ENCODE data around the gene KIF20B. TPM values are rescaled to one million over a fixed set of nuclear protein-coding genes. Genes with fewer than 3 reads are reported as not detected.

KIF20B gene
- total RNA-seq, 4 donors from 2014 or later, result 1.7 to 4.1 (median 2.7) TPM

GRCh38 chr10:89685936-89686335 is 15.5 kb upstream of the KIF20B start:
- DNase-seq (ENCODE audit: low spot score) (no peak), ATAC-seq (ENCODE audit: low FRiP score) (no peak)
- no peak for TF ChIP-seq CTCF (IDR thresholded peaks at IDR 0.05)

- ATAC-seq (ENCODE audit: low FRiP score) (no peak), DNase-seq (ENCODE audit: low spot score) (no peak)
Observed at GRCh38 chr10:89690027-89690426, 11.4 kb upstream of the KIF20B start.

GRCh38 chr10:89692416-89692815 is 9.0 kb upstream of the KIF20B start:
- ATAC-seq (ENCODE audit: low FRiP score), result no peak
- DNase-seq (ENCODE audit: low spot score), result no peak
- TF ChIP-seq CTCF (IDR thresholded peaks at IDR 0.05), result no peak

More at GRCh38 chr10:89690027-89690426, 11.4 kb upstream of the KIF20B start:
- TF ChIP-seq CTCF (IDR thresholded peaks at IDR 0.05), result no peak

- ATAC-seq (ENCODE audit: low FRiP score) (no peak), DNase-seq (ENCODE audit: low spot score) (no peak)
- TF ChIP-seq CTCF (IDR thresholded peaks at IDR 0.05), result no peak
Observed at GRCh38 chr10:89693176-89693575, 8.2 kb upstream of the KIF20B start.

- no peak for ATAC-seq (ENCODE audit: low FRiP score)
- DNase-seq (ENCODE audit: low spot score), result no peak
- TF ChIP-seq CTCF (IDR thresholded peaks at IDR 0.05), result no peak
Observed at GRCh38 chr10:89695307-89695706, 6.1 kb upstream of the KIF20B start.

GRCh38 chr10:89697946-89698345 is 3.4 kb upstream of the KIF20B start:
- no peak for TF ChIP-seq CTCF (IDR thresholded peaks at IDR 0.05)
- DNase-seq (ENCODE audit: low spot score) (no peak), ATAC-seq (ENCODE audit: low FRiP score) (no peak)

GRCh38 chr10:89699581-89700064 is 1.8 kb upstream of the KIF20B start:
- no peak for TF ChIP-seq CTCF (IDR thresholded peaks at IDR 0.05)
- DNase-seq (ENCODE audit: low spot score), result no peak
- ATAC-seq (ENCODE audit: low FRiP score), result no peak

All from omental fat pad (tissue), 4 donors.